GM12864 (cell line): ENCODE measurements around the gene PLP2.

Experiments used
- DNase-seq: peaks from one replicate; pipeline ENCODE4 v3.0.0-alpha.2; 2011; ENCODE audit warnings: low read depth
- H3K4me3 ChIP-seq: 2 replicates; pipeline ENCODE4 v1.5.1; 2011; ENCODE audit warnings: mild to moderate bottlenecking, low read depth, low read length, control low read depth
- CTCF ChIP-seq: IDR thresholded peaks from 2 replicates; pipeline ENCODE4 v1.5.1; 2011; ENCODE audit warnings: low read depth, mild to moderate bottlenecking, moderate library complexity, low read length, control low read depth, inconsistent platforms; ENCODE audit errors: missing control alignments

PLP2 gene

GRCh38 chrX:49204017-49204416, 32.3 kb downstream of the PLP2 start:
- no peak for TF ChIP-seq CTCF
- H3K4me3 ChIP-seq: no peak overlapping the region
- no peak for DNase-seq

- no peak for TF ChIP-seq CTCF
- no peak overlapping the region for H3K4me3 ChIP-seq
- DNase-seq: no peak
Measured at GRCh38 chrX:49204709-49205108, 33.0 kb downstream of the PLP2 start.

- H3K4me3 ChIP-seq: no peak overlapping the region
- DNase-seq: no peak
- TF ChIP-seq CTCF: no peak
Measured at GRCh38 chrX:49205443-49205842, 33.7 kb downstream of the PLP2 start.

- H3K4me3 ChIP-seq: no peak overlapping the region
- no peak for TF ChIP-seq CTCF
- DNase-seq: no peak
Measured at GRCh38 chrX:49206543-49206942, 34.8 kb downstream of the PLP2 start.

- H3K4me3 ChIP-seq: no peak overlapping the region
- DNase-seq: no peak
- TF ChIP-seq CTCF: no peak
Measured at GRCh38 chrX:49208399-49208798, 36.7 kb downstream of the PLP2 start.

- no peak for DNase-seq
- no peak for TF ChIP-seq CTCF
Measured at GRCh38 chrX:49209434-49210251, 37.9 kb downstream of the PLP2 start.

GRCh38 chrX:49210406-49210805, 38.7 kb downstream of the PLP2 start:
- TF ChIP-seq CTCF: no peak
- H3K4me3 ChIP-seq: no peak overlapping the region

More at GRCh38 chrX:49209434-49210251, 37.9 kb downstream of the PLP2 start:
- no peak overlapping the region for H3K4me3 ChIP-seq

More at GRCh38 chrX:49210406-49210805, 38.7 kb downstream of the PLP2 start:
- no peak for DNase-seq
